Upper lobe of right lung (tissue), 1 donor: ENCODE measurements around the gene ZMIZ2. TPM values are rescaled to one million over a fixed set of nuclear protein-coding genes. Genes with fewer than 3 reads are reported as not detected.

Experiments used
- ATAC-seq: fragments of 200-7000 bp; cut with Tn5 transposase; one replicate; pipeline ENCODE4 v1.9.1; 2020; ENCODE audit warnings: mild to moderate bottlenecking, moderate library complexity
- DNase-seq: peaks from one replicate; pipeline ENCODE4 v3.0.0-alpha.2; 2020
- H3K27ac ChIP-seq: fragments of 200-600 bp; one replicate; pipeline ENCODE4 v1.8.0; 2022
- H3K27me3 ChIP-seq: fragments of 200-600 bp; one replicate; pipeline ENCODE4 v1.8.0; 2022; ENCODE audit warnings: mild to moderate bottlenecking
- H3K36me3 ChIP-seq: fragments of 200-600 bp; one replicate; pipeline ENCODE4 v1.8.0; 2022
- H3K4me1 ChIP-seq: fragments of 200-600 bp; one replicate; pipeline ENCODE4 v1.8.0; 2022
- H3K4me3 ChIP-seq: fragments of 200-600 bp; one replicate; pipeline ENCODE4 v1.8.0; 2022; ENCODE audit warnings: mild to moderate bottlenecking
- H3K9me3 ChIP-seq: fragments of 200-600 bp; one replicate; pipeline ENCODE4 v1.8.0; 2022
- intact Hi-C: fragments of 100-400 bp; cut with DNase I; formaldehyde crosslinking; loops from one replicate; pipeline ENCODE4 v1.11.0; 2022
- total RNA-seq: library from RNA; stranded (reverse); fragmentation: NEBNext Ultra II Directional; extraction: Animal tissue kit (Norgen Biotek cat#: 25700); gene quantifications from one replicate; pipeline ENCODE4 v1.2.1, GENCODE V29; 2021
- TF ChIP-seq, protein P1 (sequence below): fragments of 200-600 bp; IDR thresholded peaks from one replicate; pipeline ENCODE4 v1.8.0; 2022; ENCODE audit warnings: antibody characterized with exemption
- donor health status: DM: no; HTN: yes; CAD: no; lungs with severe emphysema.

ZMIZ2 gene
- total RNA-seq, 1 donor from 2014 or later, result 95.4 TPM

DNA sequence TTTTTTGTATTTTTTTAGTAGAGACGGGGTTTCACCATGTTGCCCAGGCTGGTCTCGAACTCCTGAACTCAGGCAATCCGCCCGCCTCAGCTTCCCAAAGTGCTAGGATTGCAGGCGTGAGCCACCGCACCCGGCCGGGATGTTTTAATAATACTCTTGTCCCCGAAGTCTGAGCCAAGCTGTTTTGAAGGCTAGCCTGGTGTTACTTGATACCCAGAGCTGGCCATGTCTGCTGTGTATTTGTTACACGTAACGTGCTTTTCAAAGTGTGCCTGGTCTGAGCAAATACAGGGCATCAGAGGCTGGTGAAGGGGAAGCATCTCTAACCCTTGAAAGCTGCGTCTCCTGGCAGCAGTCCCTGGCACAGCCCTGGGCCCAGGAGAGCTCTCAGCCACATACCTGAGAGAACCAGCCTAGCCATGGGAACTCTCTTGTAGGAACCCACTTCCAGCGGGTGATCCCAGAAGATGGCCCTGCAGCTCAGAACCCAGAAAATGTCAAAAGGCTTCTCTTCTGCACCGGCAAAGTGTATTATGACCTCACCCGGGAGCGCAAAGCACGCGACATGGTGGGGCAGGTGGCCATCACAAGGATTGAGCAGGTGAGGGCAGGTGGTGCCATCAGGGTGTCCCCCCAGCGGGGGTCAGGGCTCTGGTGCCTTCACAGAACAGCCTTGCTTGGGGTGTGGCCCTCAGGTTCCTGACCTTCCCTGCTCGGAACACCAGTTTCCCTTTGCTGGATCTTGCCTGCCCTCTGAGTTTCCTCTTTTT lies 41.7 kb upstream of the ZMIZ2 start:
- no peak for ATAC-seq
- peaks cover 36% of the 10 kb centered on the region for H3K36me3 ChIP-seq
- H3K27me3 ChIP-seq, result no peaks in the 10 kb centered on the region

DNA sequence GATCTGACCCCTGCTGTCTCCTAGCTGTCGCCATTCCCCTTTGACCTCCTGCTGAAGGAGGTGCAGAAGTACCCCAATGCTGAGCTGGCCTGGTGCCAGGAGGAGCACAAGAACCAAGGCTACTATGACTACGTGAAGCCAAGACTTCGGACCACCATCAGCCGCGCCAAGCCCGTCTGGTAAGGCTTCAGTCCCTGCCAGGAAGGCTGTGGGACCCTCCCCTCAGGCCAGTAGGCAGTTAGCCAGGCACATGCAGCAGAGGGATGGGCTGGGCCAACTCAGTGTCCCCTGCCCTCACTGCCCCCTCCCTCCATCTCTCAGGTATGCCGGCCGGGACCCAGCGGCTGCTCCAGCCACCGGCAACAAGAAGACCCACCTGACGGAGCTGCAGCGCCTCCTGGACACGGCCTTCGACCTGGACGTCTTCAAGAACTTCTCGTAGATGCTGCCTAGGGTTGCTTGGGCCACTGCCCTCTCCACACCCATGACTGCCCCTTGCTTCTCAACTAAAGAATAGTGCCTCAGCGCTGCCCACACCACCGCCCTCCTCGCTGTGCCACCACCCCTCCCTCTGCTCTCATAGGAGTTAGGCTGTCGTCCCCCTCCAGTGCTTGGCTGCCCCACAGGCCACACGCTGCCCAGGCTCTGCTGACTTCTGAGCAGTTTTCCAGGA lies 41.0 kb upstream of the ZMIZ2 start:
- intact Hi-C loops, result no loop called here
- ATAC-seq (no peak), DNase-seq (no peak)
- Histone ChIP-seq H3K9me3 (no peaks in the 10 kb centered on the region), H3K36me3 (peaks cover 29% of the 10 kb centered on the region), H3K4me1 (no peaks in the 10 kb centered on the region), H3K4me3 (no peak overlapping the region), H3K27ac (no peak overlapping the region), H3K27me3 (no peaks in the 10 kb centered on the region)
- TF ChIP-seq, protein P1, sequence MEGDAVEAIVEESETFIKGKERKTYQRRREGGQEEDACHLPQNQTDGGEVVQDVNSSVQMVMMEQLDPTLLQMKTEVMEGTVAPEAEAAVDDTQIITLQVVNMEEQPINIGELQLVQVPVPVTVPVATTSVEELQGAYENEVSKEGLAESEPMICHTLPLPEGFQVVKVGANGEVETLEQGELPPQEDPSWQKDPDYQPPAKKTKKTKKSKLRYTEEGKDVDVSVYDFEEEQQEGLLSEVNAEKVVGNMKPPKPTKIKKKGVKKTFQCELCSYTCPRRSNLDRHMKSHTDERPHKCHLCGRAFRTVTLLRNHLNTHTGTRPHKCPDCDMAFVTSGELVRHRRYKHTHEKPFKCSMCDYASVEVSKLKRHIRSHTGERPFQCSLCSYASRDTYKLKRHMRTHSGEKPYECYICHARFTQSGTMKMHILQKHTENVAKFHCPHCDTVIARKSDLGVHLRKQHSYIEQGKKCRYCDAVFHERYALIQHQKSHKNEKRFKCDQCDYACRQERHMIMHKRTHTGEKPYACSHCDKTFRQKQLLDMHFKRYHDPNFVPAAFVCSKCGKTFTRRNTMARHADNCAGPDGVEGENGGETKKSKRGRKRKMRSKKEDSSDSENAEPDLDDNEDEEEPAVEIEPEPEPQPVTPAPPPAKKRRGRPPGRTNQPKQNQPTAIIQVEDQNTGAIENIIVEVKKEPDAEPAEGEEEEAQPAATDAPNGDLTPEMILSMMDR, result no peak

More for the DNA sequence above, 41.7 kb upstream of the ZMIZ2 start:
- no peak overlapping the region for H3K27ac ChIP-seq
- DNase-seq, result no peak
- H3K9me3 ChIP-seq, result no peaks in the 10 kb centered on the region
- no peak overlapping the region for H3K4me3 ChIP-seq
- TF ChIP-seq, protein P1, result no peak
- no peaks in the 10 kb centered on the region for H3K4me1 ChIP-seq
- intact Hi-C loops, result no loop called here

DNA sequence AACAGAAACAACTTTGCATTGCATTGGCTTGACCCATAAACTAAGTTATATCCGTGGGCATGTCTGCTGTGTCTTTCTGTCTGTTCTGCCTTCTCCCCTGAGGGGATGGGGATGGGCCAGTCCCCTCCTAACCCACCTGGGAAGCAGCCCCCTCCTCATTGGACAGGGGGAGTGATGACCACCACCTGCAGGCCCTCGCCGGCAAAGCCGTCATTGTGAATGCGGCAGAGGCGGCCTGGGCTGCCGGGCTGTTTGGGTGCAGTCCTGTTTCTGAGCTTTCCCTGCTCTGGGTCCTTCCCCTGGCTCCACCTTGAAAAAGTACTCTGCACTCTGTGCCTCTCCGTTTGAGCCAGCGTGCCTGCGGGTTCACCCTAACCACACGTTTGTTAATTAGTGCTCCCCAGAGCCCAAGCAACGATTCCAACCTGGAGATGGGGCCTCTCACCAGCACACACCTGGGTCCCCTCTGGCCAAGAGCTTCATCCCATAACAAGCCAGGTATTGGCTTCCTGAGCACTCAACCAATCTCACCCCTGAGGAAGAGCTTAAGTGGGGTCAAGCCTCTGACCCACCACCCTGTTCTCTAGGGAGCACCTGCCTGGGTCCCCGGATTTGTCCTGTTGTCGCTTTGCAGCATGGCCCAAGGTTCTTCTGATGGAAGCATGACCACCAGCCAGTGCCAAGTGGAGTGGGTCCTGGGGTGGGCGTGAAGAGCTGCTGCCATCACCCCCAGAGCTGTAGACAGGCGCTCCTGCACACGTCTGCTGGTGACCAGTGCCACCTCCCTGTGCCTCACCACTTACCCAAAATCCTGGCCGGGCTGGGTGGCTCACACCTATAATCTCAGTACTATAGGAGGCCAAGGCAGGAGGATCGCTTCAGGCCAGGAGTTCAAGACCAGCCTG lies 39.4 kb upstream of the ZMIZ2 start:
- no peaks in the 10 kb centered on the region for H3K27me3 ChIP-seq
- TF ChIP-seq, protein P1, result no peak
- H3K27ac ChIP-seq, result no peak overlapping the region
- no peak overlapping the region for H3K4me3 ChIP-seq
- peaks cover 26% of the 10 kb centered on the region for H3K36me3 ChIP-seq
- ATAC-seq, result no peak
- intact Hi-C loops, result no loop called here
- no peak for DNase-seq
- no peaks in the 10 kb centered on the region for H3K4me1 ChIP-seq
- no peaks in the 10 kb centered on the region for H3K9me3 ChIP-seq

DNA sequence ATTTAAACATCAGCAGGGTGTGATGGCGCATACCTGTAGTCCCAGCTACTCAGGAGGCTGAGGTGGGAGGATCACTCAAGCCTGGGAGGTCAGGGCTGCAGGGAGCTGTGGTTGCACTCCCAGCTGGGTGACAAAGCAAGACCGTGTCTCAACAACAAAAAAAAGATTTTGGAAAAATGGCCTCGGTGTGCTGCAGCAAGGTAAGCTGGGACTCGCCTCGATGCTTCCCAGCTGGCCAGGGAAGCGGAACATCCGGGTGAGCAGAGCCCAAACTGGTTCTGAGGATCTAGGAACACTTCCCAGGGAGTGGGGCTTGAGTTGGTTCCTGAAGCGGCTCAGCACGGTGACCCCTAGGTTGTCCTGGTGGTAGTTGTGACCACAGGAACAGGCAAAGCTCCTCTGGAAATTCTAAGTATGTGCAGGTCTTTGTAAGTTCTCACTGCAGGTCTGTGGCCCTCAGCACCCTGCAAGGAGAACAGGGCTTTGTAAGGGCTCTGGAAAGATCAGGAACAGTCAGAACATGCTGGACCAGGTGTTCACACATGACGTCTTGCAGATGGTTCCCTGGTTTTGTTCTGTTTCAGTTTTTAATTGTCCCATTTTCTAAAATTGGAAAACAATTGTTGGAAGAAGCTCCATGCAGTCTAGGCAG lies 38.6 kb upstream of the ZMIZ2 start:
- H3K27ac ChIP-seq, result no peak overlapping the region
- H3K4me3 ChIP-seq, result no peak overlapping the region
- H3K36me3 ChIP-seq, result peaks cover 26% of the 10 kb centered on the region
- DNase-seq (no peak), ATAC-seq (no peak)
- no peaks in the 10 kb centered on the region for H3K27me3 ChIP-seq
- TF ChIP-seq, protein P1, result no peak
- intact Hi-C loops, result no loop called here
- no peaks in the 10 kb centered on the region for H3K9me3 ChIP-seq
- no peaks in the 10 kb centered on the region for H3K4me1 ChIP-seq

DNA sequence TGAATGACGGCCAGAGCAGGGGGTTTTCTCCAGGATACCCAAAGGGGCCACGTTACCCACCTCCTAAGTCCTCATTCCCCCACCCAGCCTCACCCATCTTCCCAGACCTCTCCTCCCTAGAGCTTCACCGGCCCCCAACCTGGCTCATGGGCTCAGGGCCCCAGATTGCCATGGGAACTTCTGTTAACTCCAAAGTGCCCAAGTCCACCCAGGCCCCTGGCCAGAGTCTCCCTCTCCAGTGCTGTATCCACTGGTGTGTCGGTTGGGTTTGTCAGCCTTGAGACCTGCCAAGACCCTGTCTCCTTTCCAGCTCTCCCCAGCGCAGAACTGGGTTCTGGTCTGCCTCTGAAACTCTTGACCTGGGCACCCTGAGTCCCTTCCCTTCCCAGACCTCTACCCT lies 37.1 kb upstream of the ZMIZ2 start:
- Histone ChIP-seq H3K4me1 (no peaks in the 10 kb centered on the region), H3K4me3 (no peak overlapping the region), H3K36me3 (peaks cover 26% of the 10 kb centered on the region), H3K27me3 (no peaks in the 10 kb centered on the region), H3K9me3 (no peaks in the 10 kb centered on the region), H3K27ac (no peak overlapping the region)
- intact Hi-C loops, result no loop called here
- ATAC-seq, result no peak
- DNase-seq, result no peak
- TF ChIP-seq, protein P1, result no peak
